A673 (cell line): ENCODE data around the gene CSNK2A1. TPM values are rescaled to one million over a fixed set of nuclear protein-coding genes. Genes with fewer than 3 reads are reported as not detected.

Experiments
- BruUV-seq: library from RNA; stranded (reverse); fragments of 400-500 nt; replicated peaks from 2 replicates; lab custom pipeline; 2021; lab: Mats Ljungman, UMichigan
- CTCF ChIA-PET: fragments of 300-600 bp; sonication (Branson Sonifier 250); formaldehyde crosslinking; loops from one replicate; lab custom pipeline; 2022; ENCODE audit warnings: antibody characterized with exemption; lab: Charles Lee
- POLR2A ChIA-PET: fragments of 300-600 bp; sonication (Branson Sonifier 250); formaldehyde crosslinking; loops from one replicate; lab custom pipeline; 2022; ENCODE audit warnings: antibody characterized with exemption; ENCODE audit not compliant: low non-redundant PET; lab: Charles Lee
- DNase-seq: peaks from one replicate; pipeline ENCODE4 v3.0.0-alpha.2; 2015; ENCODE audit warnings: low spot score
- H3K27ac ChIP-seq: fragments of 200-600 bp; sonication (generic); 2 replicates; pipeline ENCODE4 v1.5.1; 2016; ENCODE audit warnings: mixed run types, low read depth, mild to moderate bottlenecking, mixed read lengths, antibody characterized with exemption, low read length; ENCODE audit not compliant: poor library complexity, severe bottlenecking
- H3K27me3 ChIP-seq: fragments of 200-600 bp; sonication (generic); replicated peaks from 2 replicates; pipeline ENCODE4 v1.6.1; 2017; ENCODE audit warnings: mixed run types, low read depth, mild to moderate bottlenecking, mixed read lengths, antibody characterized with exemption, low read length; ENCODE audit not compliant: insufficient read depth, poor library complexity
- H3K36me3 ChIP-seq: fragments of 200-600 bp; sonication (generic); 2 replicates; pipeline ENCODE4 v1.6.1; 2016; ENCODE audit warnings: mixed run types, mild to moderate bottlenecking, mixed read lengths, antibody characterized with exemption, low read length; ENCODE audit not compliant: insufficient read depth, poor library complexity, severe bottlenecking
- H3K4me1 ChIP-seq: fragments of 200-600 bp; sonication (generic); 2 replicates; pipeline ENCODE4 v1.6.1; 2017; ENCODE audit warnings: mixed run types, mild to moderate bottlenecking, mixed read lengths, antibody characterized with exemption, low read length; ENCODE audit not compliant: insufficient read depth, poor library complexity, severe bottlenecking
- H3K4me3 ChIP-seq: fragments of 200-600 bp; sonication (generic); 2 replicates; pipeline ENCODE4 v1.5.1; 2016; ENCODE audit warnings: low read depth, mixed run types, mild to moderate bottlenecking, mixed read lengths, low read length; ENCODE audit not compliant: poor library complexity, severe bottlenecking
- H3K9me3 ChIP-seq: fragments of 200-600 bp; sonication (generic); 2 replicates; pipeline ENCODE4 v1.6.1; 2016; ENCODE audit warnings: mixed run types, low read depth, mild to moderate bottlenecking, mixed read lengths, antibody characterized with exemption, low read length; ENCODE audit not compliant: poor library complexity, severe bottlenecking
- EZH2 ChIP-seq: fragments of 200-600 bp; sonication (generic); IDR thresholded peaks from 2 replicates; pipeline ENCODE4 v1.6.1; 2017; ENCODE audit warnings: borderline replicate concordance, low read depth, mild to moderate bottlenecking, mixed read lengths, antibody characterized with exemption, low read length; ENCODE audit not compliant: poor library complexity, severe bottlenecking
- intact Hi-C: fragments of 100-400 bp; cut with micrococcal nuclease; formaldehyde crosslinking; loops from one replicate; pipeline ENCODE4 v1.10.0; 2022; ENCODE audit not compliant: unreplicated experiment
- total RNA-seq: library from RNA; stranded (reverse); gene quantifications from 2 replicates; pipeline ENCODE4 v1.2.3, GENCODE V29; 2021
- TF ChIP-seq, protein P1 (sequence below): fragments of 300-800, 200-600 bp; sonication (generic); conservative IDR thresholded peaks from 2 replicates; pipeline ENCODE4 v1.5.1; 2017; ENCODE audit warnings: low read depth, mild to moderate bottlenecking, antibody characterized with exemption, low read length, moderate library complexity, mixed read lengths

The CSNK2A1 gene
- total RNA-seq, 1 experiment from 2014 or later, result 233 TPM

DNA sequence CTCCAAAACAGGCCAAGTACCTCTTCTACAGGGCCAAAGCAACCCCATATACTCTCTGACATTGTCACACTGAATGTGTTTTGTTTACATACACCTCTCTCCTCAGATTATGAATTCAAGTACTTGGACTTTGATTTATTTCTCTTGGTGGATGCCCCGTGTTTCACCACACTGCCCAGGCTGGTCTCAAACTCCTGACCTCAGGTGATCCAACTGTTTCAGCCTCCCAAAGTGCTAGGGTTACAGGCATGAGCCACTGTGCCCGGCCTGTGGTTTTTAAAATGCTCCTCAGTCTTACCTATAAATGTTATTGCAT, 16.1 kb downstream of the CSNK2A1 start:
- H3K4me1 ChIP-seq, result no peaks in the 10 kb centered on the region
- peaks cover 24% of the 10 kb centered on the region for H3K9me3 ChIP-seq
- CTCF ChIA-PET, result no interaction called here
- POLR2A ChIA-PET, result no interaction called here
- no peak overlapping the region for H3K4me3 ChIP-seq
- TF ChIP-seq, protein P1, sequence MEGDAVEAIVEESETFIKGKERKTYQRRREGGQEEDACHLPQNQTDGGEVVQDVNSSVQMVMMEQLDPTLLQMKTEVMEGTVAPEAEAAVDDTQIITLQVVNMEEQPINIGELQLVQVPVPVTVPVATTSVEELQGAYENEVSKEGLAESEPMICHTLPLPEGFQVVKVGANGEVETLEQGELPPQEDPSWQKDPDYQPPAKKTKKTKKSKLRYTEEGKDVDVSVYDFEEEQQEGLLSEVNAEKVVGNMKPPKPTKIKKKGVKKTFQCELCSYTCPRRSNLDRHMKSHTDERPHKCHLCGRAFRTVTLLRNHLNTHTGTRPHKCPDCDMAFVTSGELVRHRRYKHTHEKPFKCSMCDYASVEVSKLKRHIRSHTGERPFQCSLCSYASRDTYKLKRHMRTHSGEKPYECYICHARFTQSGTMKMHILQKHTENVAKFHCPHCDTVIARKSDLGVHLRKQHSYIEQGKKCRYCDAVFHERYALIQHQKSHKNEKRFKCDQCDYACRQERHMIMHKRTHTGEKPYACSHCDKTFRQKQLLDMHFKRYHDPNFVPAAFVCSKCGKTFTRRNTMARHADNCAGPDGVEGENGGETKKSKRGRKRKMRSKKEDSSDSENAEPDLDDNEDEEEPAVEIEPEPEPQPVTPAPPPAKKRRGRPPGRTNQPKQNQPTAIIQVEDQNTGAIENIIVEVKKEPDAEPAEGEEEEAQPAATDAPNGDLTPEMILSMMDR, result no peak
- no peak for TF ChIP-seq EZH2
- no TSS peak for BruUV-seq
- H3K27me3 ChIP-seq, result no peaks in the 10 kb centered on the region
- no peak for DNase-seq
- intact Hi-C loops, result no loop called here
- peaks cover 67% of the 10 kb centered on the region for H3K36me3 ChIP-seq
- H3K27ac ChIP-seq, result no peak overlapping the region

DNA sequence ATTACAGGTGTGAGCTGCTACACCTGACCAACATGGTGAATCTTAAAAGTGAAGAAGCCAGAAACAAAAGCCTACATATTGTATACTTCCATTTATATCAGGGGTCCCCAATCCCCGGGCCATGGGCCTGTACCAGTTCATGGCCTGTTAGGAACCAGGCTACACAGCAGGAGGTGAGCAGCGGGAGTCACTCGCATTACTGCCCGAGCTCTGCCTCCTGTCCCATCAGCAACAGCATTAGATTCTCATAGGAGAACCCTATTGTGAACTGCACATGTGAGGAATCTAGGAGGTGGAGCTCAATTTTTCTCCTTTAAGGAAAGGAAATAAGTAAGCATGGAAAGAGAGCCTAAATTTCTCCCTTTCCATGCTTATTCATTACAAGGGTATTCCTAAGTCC, 21.7 kb downstream of the CSNK2A1 start:
- no peaks in the 10 kb centered on the region for H3K27me3 ChIP-seq
- TF ChIP-seq, protein P1, result no peak
- no peak for TF ChIP-seq EZH2
- peaks cover 23% of the 10 kb centered on the region for H3K9me3 ChIP-seq
- CTCF ChIA-PET, result no interaction called here
- no peak overlapping the region for H3K27ac ChIP-seq
- peaks cover 66% of the 10 kb centered on the region for H3K36me3 ChIP-seq
- intact Hi-C loops, result no loop called here
- POLR2A ChIA-PET, result no interaction called here
- DNase-seq, result no peak
- H3K4me1 ChIP-seq, result no peaks in the 10 kb centered on the region
- no TSS peak for BruUV-seq
- H3K4me3 ChIP-seq, result no peak overlapping the region

DNA sequence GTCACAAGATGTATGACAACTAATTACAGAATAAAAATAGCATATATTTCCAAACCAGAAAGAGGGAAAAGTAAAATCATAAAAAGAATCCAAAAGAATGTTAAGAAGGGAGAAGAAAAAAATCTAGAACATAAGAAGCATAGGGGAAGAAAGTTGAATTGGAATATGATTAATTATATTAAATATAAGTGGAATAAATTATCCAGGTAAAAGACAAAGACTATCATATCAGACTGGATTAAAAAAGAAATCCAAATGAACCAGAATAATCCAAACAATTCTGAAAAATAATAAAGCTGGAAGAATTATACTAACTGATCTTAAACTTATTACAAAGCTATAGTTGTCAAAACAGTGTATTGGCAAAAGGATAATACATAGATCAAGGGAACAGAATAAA, 23.6 kb downstream of the CSNK2A1 start:
- H3K27ac ChIP-seq, result no peak overlapping the region
- ChIA-PET POLR2A (interaction anchor here (0.6 kb wide), 1 partner anchor 14 kb away, joined by 12 read pairs; no protein-coding TSS in a partner anchor), CTCF (no interaction called here)
- H3K4me3 ChIP-seq, result no peak overlapping the region
- H3K27me3 ChIP-seq, result no peaks in the 10 kb centered on the region
- H3K36me3 ChIP-seq, result peaks cover 53% of the 10 kb centered on the region
- peaks cover 17% of the 10 kb centered on the region for H3K9me3 ChIP-seq
- H3K4me1 ChIP-seq, result no peaks in the 10 kb centered on the region
- TF ChIP-seq, protein P1, result no peak
- no peak for TF ChIP-seq EZH2
- no TSS peak for BruUV-seq
- intact Hi-C loops, result no loop called here
- no peak for DNase-seq
